Hepatocyte (in vitro differentiated cells): ENCODE data around the gene MAPK13.

ENCODE experiments used
- CTCF ChIP-seq: fragments of 200-600 bp; sonication (generic); IDR thresholded peaks from 2 replicates; pipeline ENCODE4 v1.5.1; 2016; ENCODE audit warnings: antibody characterized with exemption, mild to moderate bottlenecking; ENCODE audit not compliant: poor library complexity
- EZH2phosphoT487 ChIP-seq: fragments of 200-600 bp; sonication (generic); IDR thresholded peaks from one replicate; pipeline ENCODE4 v1.6.1; 2018; ENCODE audit warnings: antibody characterized with exemption, mild to moderate bottlenecking, low read depth, moderate library complexity; ENCODE audit not compliant: unreplicated experiment, severe bottlenecking

DNA sequence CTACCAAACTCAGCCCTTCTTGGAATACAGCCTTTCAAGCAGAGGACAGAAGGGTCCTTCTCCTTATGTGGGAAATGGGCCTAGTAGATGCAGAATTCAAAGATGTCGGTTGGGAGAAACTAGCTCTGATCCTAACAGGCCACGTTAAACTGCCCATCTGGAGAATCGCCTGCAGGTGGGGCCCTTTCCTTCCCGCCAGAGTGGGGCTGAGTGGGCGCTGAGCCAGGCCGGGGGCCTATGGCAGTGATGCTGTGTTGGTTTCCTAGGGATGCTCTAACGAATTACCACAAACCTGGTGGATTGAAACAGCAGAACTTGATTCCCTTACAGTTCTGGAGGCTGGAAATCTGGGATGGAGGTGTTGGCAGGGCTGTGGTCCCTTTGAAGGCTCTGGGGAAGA lies 9.1 kb downstream of the MAPK13 start:
- TF ChIP-seq CTCF (peak; percentile 36), EZH2phosphoT487 (no peak)
